GM19455 (cell line): ENCODE data around the gene ULK1.
"Not testable (repeated sequence)": the region's sequence is repeated elsewhere in the genome, so short reads cannot be mapped to it uniquely, and the experiment has no call there.

ENCODE experiments used
- ATAC-seq: cut with Tn5 transposase; IDR thresholded peaks from one replicate; pipeline ENCODE4 v1.9.1; 2021; ENCODE audit not compliant: unreplicated experiment

ULK1 gene

GRCh38 chr12:131941116-131941986 is 46.9 kb downstream of the ULK1 start:
- ATAC-seq = no peak

- no peak for ATAC-seq
These were observed 47.5 kb downstream of the ULK1 start for GRCh38 chr12:131941987-131942341.

GRCh38 chr12:131942671-131943070 is 48.2 kb downstream of the ULK1 start:
- ATAC-seq = no peak

GRCh38 chr12:131943389-131943788 is 49.0 kb downstream of the ULK1 start:
- ATAC-seq = no peak

- ATAC-seq = no peak
These were observed 49.5 kb downstream of the ULK1 start for GRCh38 chr12:131943876-131944275.

- ATAC-seq = no peak
These were observed 50.3 kb downstream of the ULK1 start for GRCh38 chr12:131944601-131945251.

- ATAC-seq = no peak
These were observed 52.3 kb downstream of the ULK1 start for GRCh38 chr12:131946757-131947156.

- ATAC-seq = no peak
These were observed 53.1 kb downstream of the ULK1 start for GRCh38 chr12:131947482-131948027.

GRCh38 chr12:131948166-131948712 is 53.8 kb downstream of the ULK1 start:
- no peak for ATAC-seq

GRCh38 chr12:131948713-131949430 is 54.5 kb downstream of the ULK1 start:
- not testable (repeated sequence) for ATAC-seq

GRCh38 chr12:131949431-131950181 is 55.2 kb downstream of the ULK1 start, which contains the start of gene EP400:
Gene EP400 (plus strand): TSS chr12:131949942. CDS start chr12:131960620, 10,678 bp downstream.
- ATAC-seq = peak; percentile 88

- peak; percentile 40 for ATAC-seq
These were observed 55.9 kb downstream of the ULK1 start for GRCh38 chr12:131950182-131950913.

GRCh38 chr12:131953810-131954209 is 59.4 kb downstream of the ULK1 start:
- ATAC-seq = not testable (repeated sequence)

GRCh38 chr12:131954460-131954859 is 60.0 kb downstream of the ULK1 start:
- ATAC-seq = not testable (repeated sequence)

GRCh38 chr12:131959116-131959515 is 64.7 kb downstream of the ULK1 start:
- ATAC-seq = no peak

GRCh38 chr12:131959641-131960589 is 65.5 kb downstream of the ULK1 start:
- ATAC-seq = no peak

- not testable (repeated sequence) for ATAC-seq
These were observed 66.3 kb downstream of the ULK1 start for GRCh38 chr12:131960590-131961325.

GRCh38 chr12:131961328-131961727 is 66.9 kb downstream of the ULK1 start:
- ATAC-seq = not testable (repeated sequence)
